NT2/D1 (cell line): ENCODE data around the gene TBC1D9B.

Experiments
- SUZ12 ChIP-seq: IDR thresholded peaks from 2 replicates; pipeline ENCODE4 v1.6.1; 2011; ENCODE audit not compliant: insufficient read length, insufficient read depth; ENCODE audit errors: extremely low read depth
- YY1 ChIP-seq: IDR thresholded peaks from 2 replicates; pipeline ENCODE4 v1.6.1; 2011; ENCODE audit not compliant: insufficient read length, insufficient read depth
- ZNF274 ChIP-seq: IDR thresholded peaks from 2 replicates; pipeline ENCODE4 v1.6.1; 2011; ENCODE audit warnings: mild to moderate bottlenecking, low read depth, low read length

- no peak for TF ChIP-seq SUZ12
- TF ChIP-seq ZNF274 = no peak
- TF ChIP-seq YY1 = no peak
Observed at GRCh38 chr5:179914032-179914755, 6.5 kb upstream of the TBC1D9B start.
